GF-D8 (cell line): ENCODE data around the gene SCYGR7.

Experiments
- DNase-seq: peaks from one replicate; lab custom pipeline; 2025; lab: John Stamatoyannopoulos, UW

Gene SCYGR7

DNA sequence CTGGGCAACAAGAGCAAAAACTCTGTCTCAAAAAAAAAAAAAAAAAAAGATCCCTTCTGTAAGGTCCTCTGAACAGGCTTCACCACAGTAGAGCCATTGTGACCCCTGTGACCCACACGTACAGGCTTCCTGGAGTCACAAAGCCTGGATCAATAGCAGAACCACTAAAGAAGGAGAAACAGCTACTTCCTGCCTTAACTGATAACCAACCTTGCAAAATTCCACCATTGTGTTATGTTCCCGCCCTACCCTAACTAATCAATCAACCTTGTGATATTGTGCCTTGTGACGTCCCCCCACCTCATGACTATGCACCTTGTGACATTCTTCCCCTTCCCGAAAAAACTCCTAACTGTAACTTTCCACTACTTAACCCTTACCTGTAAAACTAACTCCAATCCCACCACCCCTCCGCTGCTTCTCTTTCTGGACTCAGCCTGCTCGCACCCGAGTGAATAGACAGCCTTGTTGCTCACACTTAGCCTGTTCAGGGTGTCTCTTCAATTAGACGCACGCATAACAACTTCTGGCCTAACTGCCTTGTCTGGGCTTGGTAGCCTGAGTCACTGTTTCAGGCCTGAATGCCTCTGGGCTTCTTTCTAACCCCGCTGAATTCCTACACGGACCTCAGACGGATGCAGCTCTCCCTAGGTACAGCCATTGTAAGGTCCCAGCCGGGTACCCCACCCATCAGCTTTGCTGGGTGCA, 31.4 kb downstream of the SCYGR7 start:
- DNase-seq, result no peak

DNA sequence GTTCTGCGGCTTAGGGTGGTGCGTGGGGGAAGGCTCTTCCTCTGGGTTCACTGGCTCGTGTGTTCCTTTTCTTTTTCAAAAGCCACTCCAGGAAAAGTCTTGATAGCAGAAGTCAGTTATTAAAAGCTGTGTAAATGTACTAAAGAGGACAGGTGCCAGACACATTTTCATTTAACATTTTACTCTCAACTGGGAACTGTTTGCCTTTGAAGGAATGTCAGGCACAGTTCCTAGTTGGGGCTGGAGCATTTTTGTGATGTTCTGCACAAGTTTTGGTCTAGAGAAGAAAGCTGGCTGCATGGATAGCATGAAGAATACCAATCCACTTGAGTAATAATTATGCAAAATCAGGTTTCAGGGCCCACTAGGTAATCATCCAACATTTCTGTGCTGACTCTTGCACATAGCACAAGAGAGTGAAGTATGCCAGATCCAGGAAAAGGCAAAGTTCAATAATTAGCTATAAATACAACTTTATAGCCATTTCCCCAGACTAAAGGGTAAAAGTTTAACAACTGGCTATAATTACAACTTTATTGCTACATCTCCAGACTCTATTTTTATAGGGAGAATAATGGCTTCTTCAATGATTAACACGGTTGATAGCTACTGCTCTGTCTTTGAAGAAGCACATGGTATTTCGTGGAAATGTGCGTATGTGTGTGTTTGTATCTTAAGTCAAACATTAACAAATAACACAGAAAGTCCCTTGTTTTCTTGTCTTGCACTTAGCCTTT, 33.8 kb downstream of the SCYGR7 start:
- no peak for DNase-seq

DNA sequence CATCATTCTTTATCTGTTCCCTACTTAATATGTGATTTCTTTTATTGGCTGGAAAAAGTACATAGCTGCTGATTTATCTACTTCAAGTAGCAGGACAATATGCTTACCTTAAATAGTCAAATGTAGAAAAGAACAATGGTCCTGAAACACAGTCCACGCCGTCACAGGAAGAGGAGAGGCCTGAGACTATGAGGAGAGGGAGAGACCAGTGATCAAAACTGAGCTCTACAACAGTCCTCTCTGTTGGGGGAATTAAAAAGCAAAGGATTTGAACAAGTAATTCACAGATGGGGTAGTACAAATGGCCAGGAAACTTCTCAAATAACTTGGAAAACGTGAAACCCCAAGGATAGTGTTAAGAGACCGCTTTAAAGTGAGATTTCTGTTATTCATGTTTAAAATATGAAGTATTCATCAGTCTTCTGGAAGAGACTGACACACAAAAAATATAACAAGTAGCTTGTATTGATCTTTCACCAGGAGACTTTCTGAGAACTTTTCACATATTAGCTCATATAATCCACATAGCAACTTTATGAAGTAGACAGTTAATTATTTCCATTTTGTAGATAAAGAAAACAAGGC, 37.7 kb downstream of the SCYGR7 start:
- DNase-seq, result no peak

DNA sequence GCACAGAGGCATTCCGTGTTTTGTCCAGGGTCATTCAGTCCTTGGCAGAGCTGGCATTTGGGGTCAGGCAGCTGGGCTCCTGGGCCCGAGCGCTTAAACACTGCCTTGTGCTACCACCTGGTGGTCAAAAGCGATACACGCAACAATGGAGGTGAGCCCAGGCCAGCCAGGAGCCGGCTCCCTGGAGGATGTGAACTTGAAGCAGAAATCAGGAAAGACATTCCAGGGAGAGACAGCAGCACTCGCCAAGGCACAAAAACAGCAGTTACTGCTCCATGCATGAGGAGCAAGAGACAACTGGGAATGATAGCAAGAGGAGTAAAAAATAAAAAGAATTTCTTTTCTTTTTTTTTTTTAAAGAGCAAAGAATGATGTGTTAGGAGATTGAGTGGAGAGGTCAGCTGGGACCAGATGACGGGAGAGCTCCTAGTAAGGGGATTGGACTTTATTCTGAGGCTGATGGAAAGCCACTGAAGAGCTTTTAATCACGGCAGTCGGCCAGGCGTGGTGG, 38.3 kb downstream of the SCYGR7 start:
- DNase-seq, result no peak

DNA sequence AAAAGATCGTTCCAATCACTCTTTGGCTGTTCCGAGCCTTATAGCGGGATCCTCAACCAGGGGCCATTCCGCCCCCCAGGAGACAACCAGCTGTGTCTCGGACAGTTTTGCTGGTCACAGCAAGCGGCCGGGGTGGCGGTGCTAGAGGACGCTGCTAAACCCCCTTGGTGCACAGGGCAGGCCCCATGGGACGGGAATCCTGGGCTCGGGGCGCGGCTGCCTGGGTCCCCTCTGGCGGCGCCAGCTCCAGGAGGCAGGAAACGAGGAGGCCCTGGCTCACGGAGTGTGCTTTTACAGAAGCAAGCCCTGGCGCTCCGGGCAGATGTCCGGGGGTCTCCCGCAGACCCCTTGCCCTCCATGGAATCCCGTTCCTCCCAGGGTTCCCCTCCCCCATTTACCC, 39.7 kb downstream of the SCYGR7 start:
- no peak for DNase-seq

DNA sequence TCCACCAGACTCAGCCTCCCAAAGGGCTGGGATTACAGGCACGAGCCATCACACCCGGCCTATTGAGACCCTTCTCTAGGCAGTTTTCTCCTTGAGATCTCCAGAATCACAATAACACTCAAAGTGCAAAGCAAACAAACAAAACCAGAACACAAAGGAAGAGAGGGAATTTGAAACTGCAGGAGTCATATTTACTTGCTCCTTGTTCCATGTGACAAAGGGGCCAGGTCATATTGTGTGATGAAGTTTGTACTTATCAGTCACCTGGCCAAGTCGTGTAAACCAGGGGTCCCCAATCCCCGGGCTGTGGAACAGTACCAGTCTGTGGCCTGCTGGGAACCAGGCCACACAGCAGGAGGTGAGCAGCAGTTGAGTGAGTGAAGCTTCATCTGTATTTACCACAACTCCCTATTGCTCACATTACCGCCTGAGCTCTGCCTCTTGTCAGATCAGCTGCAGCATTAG, 44.1 kb downstream of the SCYGR7 start:
- DNase-seq, result no peak

DNA sequence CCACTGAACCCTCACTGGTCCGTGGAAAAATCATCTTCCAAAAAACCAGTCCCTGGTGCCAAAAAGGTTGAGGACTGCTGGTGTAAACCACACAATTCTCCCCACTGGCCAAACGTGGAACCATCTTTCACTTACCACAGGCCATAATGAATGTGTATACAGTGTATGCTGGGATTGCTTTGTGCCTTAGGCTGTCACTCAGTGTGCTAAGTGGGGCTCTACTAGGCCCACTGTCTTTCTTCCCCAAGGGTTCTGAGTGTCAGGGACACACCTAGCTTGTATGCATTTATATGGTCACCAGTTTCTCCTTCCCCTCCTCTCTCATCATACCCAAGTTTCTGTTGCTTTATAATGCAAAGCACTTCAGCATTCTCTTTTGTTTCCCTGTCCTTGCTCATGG, 44.8 kb downstream of the SCYGR7 start:
- DNase-seq, result no peak

DNA sequence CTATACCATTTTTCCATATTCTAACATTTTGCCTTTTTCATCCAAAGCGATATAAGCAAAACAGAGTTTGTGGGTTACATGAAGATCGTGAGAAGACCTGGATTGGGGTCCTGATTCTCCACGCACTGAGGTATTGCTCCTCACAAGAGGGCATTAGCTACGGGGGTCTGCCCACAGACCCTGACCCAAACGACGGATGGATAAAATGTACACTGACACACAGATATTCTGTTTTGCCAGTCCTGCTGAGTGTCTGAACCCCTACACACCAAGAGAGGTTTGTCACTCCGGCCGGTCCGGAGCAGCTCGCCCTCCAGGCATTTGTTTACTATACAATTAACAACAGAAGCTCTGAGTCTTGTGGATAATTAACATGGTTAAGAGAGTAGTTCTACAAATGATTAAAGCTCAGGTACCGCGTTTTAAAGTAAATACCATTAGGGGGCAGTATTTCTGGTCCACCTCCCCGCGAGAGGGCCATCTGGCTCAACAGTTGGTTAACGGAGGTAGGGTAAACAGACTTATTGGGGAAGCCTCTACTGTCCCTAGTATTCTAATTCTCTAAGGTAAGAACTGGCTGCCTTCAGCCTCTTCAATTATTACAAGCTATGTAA, 46.0 kb downstream of the SCYGR7 start:
- DNase-seq, result no peak

DNA sequence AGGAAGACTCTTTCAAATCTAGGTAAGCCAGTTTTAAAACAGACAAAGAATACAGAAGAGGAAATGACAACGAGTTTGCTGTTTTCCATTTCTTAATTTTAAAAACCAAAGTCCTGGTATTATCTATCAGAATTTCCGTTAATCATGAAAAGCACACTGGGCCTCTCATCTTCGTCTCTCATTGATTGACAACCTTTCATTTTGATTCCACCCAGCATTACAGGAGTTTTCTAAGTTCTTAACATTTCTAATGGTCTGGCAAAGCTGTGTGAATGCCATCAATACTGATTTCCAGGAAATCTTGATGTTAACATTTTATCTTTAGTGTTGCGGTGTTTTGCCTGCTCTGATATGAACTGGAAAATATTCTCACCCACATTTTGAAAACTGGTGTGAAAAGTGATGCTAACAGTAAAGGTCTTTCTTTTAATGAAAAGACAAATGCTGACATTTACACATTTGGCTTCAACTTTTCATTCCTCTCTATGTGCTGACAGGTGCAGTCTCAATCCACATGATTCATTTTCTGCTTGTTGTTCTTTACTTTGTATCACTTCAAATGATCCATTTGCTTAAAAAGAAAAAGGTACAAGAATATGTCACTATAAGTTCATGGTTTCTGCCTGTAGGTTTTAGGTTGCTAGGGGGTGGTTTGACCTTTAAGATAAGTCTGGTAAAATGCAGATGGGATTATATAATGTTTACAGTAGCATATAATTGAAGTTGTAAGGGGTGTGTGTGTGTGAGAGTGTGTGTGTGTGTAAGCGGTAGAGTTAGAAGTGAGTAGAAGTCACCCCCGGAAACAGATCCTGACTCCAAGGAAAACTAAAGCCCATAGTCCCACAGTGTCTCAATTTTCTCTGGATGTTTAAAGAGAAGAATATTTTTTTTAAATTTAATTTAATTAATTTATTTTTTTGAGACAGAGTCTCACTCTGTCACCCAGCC, 47.0 kb downstream of the SCYGR7 start:
- no peak for DNase-seq
